Activated CD8-positive, alpha-beta memory T cell treated with anti-CD3 and anti-CD28 coated beads, Interleukin-2, amount 10 ng/mL, durations not matched to agents 7 days and 5 days (primary cell): ENCODE measurements around the gene PHF13. TPM values are rescaled to one million over a fixed set of nuclear protein-coding genes. Genes with fewer than 3 reads are reported as not detected.

Experiments
- total RNA-seq, 2 experiments: library from RNA; stranded (reverse); gene quantifications; one replicate each; pipeline ENCODE4 v1.2.3, GENCODE V29; 2021

PHF13 gene
- total RNA-seq, 2 experiments from 2014 or later, result 10.7 to 15.9 TPM

Other genes with a start within 250 kb of the PHF13 start
- gene ACOT7, start 220.0 kb upstream of the PHF13 start, total RNA-seq, result 10 to 100 TPM; 81.3 to 87.0 TPM
- gene HES2, start 193.8 kb upstream of the PHF13 start, total RNA-seq, result under 1 TPM in 1 of 2 experiments, not detected in 1; 0.52 TPM
- under 1 TPM; 0.32 to 0.89 TPM for gene ESPN, start 189.0 kb upstream of the PHF13 start, total RNA-seq
- gene TNFRSF25, start 147.6 kb upstream of the PHF13 start, total RNA-seq, result 10 to 100 TPM; 54.3 to 71.6 TPM
- gene PLEKHG5, start 122.1 kb upstream of the PHF13 start, total RNA-seq, result 1 to 10 TPM; 1.1 to 1.7 TPM
- gene NOL9, start 59.2 kb upstream of the PHF13 start, total RNA-seq, result 10 to 100 TPM; 32.5 to 39.1 TPM
- not detected for gene TAS1R1, start 58.4 kb upstream of the PHF13 start, total RNA-seq
- gene ZBTB48, start 33.7 kb upstream of the PHF13 start, total RNA-seq, result 10 to 100 TPM; 30.7 to 37.4 TPM
- gene KLHL21, start 10.9 kb upstream of the PHF13 start, total RNA-seq, result 10 to 100 TPM; 23.9 to 28.2 TPM
- 10 to 100 TPM; 24.3 to 24.4 TPM for gene THAP3, start 11.1 kb downstream of the PHF13 start, total RNA-seq
- gene DNAJC11, start 88.1 kb downstream of the PHF13 start, total RNA-seq, result 10 to 100 TPM; 45.4 to 51.0 TPM
- gene CAMTA1, start 171.7 kb downstream of the PHF13 start, total RNA-seq, result 10 to 100 TPM; 42.8 to 43.2 TPM